ENCODE data around the gene SH3PXD2A. TPM values are rescaled to one million over a fixed set of nuclear protein-coding genes. Genes with fewer than 3 reads are reported as not detected.

SH3PXD2A gene
- total and polyA plus RNA-seq, 12 donors: 5.7 to 34.5 (median 19.2) TPM

DNA sequence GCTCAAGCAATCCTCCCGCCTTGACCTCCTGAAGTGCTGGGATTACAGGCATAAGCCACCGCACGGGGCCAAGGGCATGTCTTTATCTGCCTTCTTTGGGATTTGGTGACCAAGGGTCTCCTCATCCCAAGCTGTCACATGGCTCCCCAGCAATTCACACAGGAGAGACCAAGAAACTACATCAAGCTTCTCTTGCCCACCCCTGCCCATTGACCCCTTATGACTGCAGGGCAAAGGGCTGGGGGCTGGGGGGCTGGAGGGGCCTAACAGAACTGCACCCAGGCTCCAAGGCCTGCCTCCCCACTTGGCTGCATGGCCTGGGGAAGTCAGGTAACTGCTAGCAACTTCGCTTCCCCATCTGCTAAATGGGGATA, 137.1 kb downstream of the SH3PXD2A start:
- WGBS, 4 donors: 91 to 97% (median 95%) methylated on average over 4 of the region's 4 CpGs
- H3K27me3 ChIP-seq: no peaks in the 10 kb centered on the region
- H3K9me3 ChIP-seq (replicated peaks in 1 of 3): no peaks in the 10 kb centered on the region
- TF ChIP-seq, protein P1, sequence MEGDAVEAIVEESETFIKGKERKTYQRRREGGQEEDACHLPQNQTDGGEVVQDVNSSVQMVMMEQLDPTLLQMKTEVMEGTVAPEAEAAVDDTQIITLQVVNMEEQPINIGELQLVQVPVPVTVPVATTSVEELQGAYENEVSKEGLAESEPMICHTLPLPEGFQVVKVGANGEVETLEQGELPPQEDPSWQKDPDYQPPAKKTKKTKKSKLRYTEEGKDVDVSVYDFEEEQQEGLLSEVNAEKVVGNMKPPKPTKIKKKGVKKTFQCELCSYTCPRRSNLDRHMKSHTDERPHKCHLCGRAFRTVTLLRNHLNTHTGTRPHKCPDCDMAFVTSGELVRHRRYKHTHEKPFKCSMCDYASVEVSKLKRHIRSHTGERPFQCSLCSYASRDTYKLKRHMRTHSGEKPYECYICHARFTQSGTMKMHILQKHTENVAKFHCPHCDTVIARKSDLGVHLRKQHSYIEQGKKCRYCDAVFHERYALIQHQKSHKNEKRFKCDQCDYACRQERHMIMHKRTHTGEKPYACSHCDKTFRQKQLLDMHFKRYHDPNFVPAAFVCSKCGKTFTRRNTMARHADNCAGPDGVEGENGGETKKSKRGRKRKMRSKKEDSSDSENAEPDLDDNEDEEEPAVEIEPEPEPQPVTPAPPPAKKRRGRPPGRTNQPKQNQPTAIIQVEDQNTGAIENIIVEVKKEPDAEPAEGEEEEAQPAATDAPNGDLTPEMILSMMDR (IDR thresholded peaks at IDR 0.05): no peak
- no peak for TF ChIP-seq POLR2A (IDR thresholded peaks at IDR 0.05)
- no peak overlapping the region for H3K4me3 ChIP-seq
- intact Hi-C loops (cut with DNase I): no loop called here
- H3K4me1 ChIP-seq (replicated peaks in 1 of 2): no peaks in the 10 kb centered on the region
- no peaks in the 10 kb centered on the region for H3K36me3 ChIP-seq (replicated peaks in 1 of 2)
- DNase-seq: no peak
- no peak overlapping the region for H3K27ac ChIP-seq

DNA sequence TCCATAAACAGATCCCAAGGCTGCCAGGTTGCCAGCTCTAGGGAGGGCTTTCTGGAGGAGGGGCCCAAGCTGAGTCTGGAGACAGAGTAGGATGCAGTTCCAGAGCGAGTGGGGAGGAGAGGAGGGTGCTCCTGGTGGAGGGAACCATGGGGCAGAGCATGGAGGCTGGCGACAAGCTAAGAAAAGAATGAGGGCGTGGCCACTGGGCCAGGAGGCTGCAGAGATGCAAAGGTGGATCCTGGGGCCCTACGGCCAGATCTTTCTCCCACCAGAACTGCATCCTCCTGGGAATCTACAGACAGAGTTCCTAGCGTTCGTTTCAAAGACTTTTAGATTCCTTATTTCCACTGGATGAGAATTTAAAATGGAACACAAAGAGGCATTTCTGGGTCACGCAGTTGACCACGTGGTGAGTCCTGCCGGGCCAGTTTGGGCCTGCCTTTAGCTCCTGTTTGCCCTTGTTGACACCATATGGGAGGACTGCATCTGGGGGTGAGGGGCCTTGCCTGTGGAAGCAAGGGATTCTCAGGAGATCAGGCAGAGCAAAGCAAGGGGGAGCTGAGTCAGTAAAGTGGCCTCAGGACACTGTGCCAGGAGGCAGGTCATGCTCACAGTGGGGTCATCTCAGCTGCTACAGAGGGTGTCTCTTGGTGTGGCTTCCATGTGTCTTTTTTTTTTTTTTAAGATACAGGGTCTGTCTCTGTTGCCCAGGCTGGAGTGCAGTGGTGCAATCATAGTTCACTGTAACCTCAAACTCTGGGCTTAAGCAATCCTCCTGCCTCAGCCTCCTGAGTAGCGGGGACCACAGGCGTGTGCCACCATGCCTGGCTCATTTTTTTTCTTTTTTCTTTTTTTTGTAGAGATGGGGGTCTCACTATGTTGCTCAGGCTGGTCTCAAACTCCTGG, 137.8 kb downstream of the SH3PXD2A start:
- H3K4me3 ChIP-seq: no peak overlapping the region
- WGBS, 4 donors: 84 to 91% (median 86%) methylated on average over 11 of the region's 11 CpGs
- no peak overlapping the region for H3K27ac ChIP-seq
- H3K36me3 ChIP-seq (replicated peaks in 1 of 2): no peaks in the 10 kb centered on the region
- H3K4me1 ChIP-seq (replicated peaks in 1 of 2): no peaks in the 10 kb centered on the region
- intact Hi-C loops (cut with DNase I): no loop called here
- TF ChIP-seq, protein P1 (IDR thresholded peaks at IDR 0.05): no peak
- no peak for TF ChIP-seq POLR2A (IDR thresholded peaks at IDR 0.05)
- H3K27me3 ChIP-seq: no peaks in the 10 kb centered on the region
- H3K9me3 ChIP-seq (replicated peaks in 1 of 3): no peaks in the 10 kb centered on the region
- no peak for DNase-seq

DNA sequence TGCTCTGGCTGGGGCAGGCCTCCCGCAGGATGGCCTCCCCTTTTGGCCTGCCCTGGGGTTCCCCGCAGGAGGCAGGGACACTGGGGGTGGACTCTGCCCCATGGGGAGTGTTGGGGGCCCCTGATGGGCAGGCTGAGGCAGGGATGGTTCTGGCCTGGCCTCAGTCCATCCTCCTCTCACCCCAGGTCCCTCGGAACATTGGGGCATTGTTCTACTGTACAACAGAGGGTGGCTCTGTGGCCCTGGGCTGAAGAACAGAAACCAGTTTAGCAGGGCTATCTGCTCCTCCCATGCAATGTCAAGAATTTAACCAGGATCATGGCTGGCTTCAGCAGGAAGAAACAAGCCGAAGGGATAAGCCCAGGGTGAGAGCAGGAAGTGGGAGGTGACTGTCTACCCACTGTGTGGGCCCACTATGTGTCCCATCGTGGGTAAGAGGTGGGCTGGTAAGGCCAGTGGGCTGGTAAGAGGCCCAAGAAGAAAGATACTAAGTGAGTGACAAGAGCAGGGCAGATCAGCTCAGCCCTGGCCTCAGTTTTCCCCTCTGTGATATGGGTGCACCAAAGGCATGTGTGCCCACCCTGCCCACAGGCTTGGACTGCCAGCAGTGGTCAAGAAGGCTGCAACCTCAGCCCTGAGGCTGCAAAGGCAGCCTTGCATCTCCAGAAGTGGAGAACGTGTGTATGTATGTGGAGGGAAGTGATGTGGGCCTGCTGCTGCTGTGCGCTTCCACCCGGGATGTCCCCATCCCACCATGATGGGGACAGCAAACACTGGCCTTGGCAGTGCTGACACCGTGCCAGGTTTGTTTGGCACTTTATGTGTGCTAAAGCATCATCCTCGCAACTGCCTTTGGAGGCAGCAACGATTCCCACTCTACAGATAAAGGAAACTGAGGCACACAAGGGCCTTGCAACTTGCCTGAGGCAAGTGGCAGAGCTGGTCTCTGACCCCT, 138.9 kb downstream of the SH3PXD2A start:
- DNase-seq: no peak
- H3K27me3 ChIP-seq: no peaks in the 10 kb centered on the region
- no peak overlapping the region for H3K27ac ChIP-seq
- no peaks in the 10 kb centered on the region for H3K9me3 ChIP-seq (replicated peaks in 1 of 3)
- no peaks in the 10 kb centered on the region for H3K36me3 ChIP-seq (replicated peaks in 1 of 2)
- TF ChIP-seq, protein P1 (IDR thresholded peaks at IDR 0.05): no peak
- TF ChIP-seq POLR2A (IDR thresholded peaks at IDR 0.05): no peak
- no peak overlapping the region for H3K4me3 ChIP-seq
- intact Hi-C loops (cut with DNase I): no loop called here
- no peaks in the 10 kb centered on the region for H3K4me1 ChIP-seq (replicated peaks in 1 of 2)
- WGBS, 4 donors: 81 to 88% (median 85%) methylated on average over 8 to 11 of the region's 11 CpGs

DNA sequence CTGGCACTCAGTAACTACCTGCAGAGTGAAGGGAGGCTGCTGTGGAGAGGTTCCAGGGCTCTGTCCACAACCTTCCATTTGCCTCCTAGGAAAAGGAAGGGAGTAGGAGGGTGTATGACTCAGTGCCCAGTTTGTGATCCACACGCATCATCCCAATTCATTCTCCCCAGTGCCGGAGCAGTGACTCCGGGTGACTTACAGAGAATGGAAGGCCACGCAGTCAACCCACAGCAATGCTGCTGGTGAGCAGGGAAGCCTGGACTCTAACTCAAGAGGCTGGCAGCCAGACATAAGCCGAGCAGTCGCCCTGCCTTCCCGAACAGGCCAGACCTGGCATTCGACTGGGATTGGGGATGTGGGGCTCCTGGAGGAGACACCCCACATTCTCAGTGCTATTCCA, 139.9 kb downstream of the SH3PXD2A start:
- no peak for DNase-seq
- intact Hi-C loops (cut with DNase I): loop anchor here in 1 of 2 donors (2.0 kb wide), 1 partner anchor 143 kb away; no protein-coding TSS in a partner anchor
- Histone ChIP-seq H3K9me3 (replicated peaks in 1 of 3) (no peaks in the 10 kb centered on the region), H3K4me1 (replicated peaks in 1 of 2) (no peaks in the 10 kb centered on the region), H3K27me3 (no peaks in the 10 kb centered on the region), H3K4me3 (no peak overlapping the region), H3K36me3 (replicated peaks in 1 of 2) (no peaks in the 10 kb centered on the region), H3K27ac (no peak overlapping the region)
- TF ChIP-seq POLR2A (IDR thresholded peaks at IDR 0.05): no peak
- TF ChIP-seq, protein P1 (IDR thresholded peaks at IDR 0.05): no peak
- 77 to 86% (median 86%) methylated on average over 8 of the region's 8 CpGs for WGBS, 4 donors

All from adrenal gland (tissue), 12 donors.